Keratinocyte (primary cell): ENCODE measurements around the gene GLA.

ENCODE experiments used
- EZH2 ChIP-seq: IDR thresholded peaks from one replicate; pipeline ENCODE4 v1.6.1; 2012; ENCODE audit warnings: inconsistent platforms, mild to moderate bottlenecking, low read length, moderate library complexity
- TF ChIP-seq, protein P1 (sequence below), 3 experiments: IDR thresholded peaks in 1 of 3; conservative IDR thresholded peaks in 1 of 3; optimal IDR thresholded peaks in 1 of 3; 2 replicates in 2 of 3; 3 replicates in 1 of 3; pipeline versions ENCODE3 to v1.5.1; 2011; ENCODE audit warnings: low read length in 3 of 3, mild to moderate bottlenecking in 3 of 3, moderate library complexity in 2 of 3, control low read depth in 1 of 3, inconsistent platforms in 1 of 3; ENCODE audit not compliant: insufficient read depth in 2 of 3; ENCODE audit errors: extremely low read depth in 1 of 3

DNA sequence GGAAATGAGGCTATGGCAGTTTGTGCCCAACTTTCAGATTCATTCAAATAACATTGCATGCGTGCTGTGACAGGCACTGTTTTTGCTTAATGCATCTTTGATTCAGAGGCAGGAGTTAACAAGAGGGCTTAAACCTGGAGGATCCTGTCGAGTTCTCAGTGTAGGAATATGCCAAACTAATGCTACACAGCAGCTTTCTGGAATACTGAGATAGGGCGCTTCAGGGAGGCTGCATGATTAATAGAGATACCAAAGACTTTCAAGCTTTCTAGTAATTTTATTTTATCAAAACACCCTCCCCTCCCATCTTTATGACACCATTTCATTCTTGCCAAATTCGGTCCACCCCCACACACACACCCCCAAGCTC lies 58.5 kb downstream of the GLA start:
- no peak for TF ChIP-seq EZH2
- TF ChIP-seq, protein P1, sequence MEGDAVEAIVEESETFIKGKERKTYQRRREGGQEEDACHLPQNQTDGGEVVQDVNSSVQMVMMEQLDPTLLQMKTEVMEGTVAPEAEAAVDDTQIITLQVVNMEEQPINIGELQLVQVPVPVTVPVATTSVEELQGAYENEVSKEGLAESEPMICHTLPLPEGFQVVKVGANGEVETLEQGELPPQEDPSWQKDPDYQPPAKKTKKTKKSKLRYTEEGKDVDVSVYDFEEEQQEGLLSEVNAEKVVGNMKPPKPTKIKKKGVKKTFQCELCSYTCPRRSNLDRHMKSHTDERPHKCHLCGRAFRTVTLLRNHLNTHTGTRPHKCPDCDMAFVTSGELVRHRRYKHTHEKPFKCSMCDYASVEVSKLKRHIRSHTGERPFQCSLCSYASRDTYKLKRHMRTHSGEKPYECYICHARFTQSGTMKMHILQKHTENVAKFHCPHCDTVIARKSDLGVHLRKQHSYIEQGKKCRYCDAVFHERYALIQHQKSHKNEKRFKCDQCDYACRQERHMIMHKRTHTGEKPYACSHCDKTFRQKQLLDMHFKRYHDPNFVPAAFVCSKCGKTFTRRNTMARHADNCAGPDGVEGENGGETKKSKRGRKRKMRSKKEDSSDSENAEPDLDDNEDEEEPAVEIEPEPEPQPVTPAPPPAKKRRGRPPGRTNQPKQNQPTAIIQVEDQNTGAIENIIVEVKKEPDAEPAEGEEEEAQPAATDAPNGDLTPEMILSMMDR (optimal IDR thresholded peaks at IDR 0.05 in 1 of 3, IDR thresholded peaks at IDR 0.05 in 1 of 3, conservative IDR thresholded peaks at IDR 0.05 in 1 of 3; ENCODE audit: extremely low read depth in 1 of 3, insufficient read depth in 2 of 3, low read length in 3 of 3) = no peak
